ENCODE results near the gene FMR1.

The FMR1 gene

DNA sequence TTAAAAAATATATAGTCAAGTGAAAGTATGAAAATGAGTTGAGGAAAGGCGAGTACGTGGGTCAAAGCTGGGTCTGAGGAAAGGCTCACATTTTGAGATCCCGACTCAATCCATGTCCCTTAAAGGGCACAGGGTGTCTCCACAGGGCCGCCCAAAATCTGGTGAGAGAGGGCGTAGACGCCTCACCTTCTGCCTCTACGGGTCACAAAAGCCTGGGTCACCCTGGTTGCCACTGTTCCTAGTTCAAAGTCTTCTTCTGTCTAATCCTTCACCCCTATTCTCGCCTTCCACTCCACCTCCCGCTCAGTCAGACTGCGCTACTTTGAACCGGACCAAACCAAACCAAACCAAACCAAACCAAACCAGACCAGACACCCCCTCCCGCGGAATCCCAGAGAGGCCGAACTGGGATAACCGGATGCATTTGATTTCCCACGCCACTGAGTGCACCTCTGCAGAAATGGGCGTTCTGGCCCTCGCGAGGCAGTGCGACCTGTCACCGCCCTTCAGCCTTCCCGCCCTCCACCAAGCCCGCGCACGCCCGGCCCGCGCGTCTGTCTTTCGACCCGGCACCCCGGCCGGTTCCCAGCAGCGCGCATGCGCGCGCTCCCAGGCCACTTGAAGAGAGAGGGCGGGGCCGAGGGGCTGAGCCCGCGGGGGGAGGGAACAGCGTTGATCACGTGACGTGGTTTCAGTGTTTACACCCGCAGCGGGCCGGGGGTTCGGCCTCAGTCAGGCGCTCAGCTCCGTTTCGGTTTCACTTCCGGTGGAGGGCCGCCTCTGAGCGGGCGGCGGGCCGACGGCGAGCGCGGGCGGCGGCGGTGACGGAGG is at the start of gene FMR1:
TSS of gene FMR1 (plus strand) at position 728 of the 831 bp plus-strand sequence. CDS start 261 bp downstream, outside the sequence.
- no peak for DNase-seq (ENCODE audit: low read depth, low spot score)

DNA sequence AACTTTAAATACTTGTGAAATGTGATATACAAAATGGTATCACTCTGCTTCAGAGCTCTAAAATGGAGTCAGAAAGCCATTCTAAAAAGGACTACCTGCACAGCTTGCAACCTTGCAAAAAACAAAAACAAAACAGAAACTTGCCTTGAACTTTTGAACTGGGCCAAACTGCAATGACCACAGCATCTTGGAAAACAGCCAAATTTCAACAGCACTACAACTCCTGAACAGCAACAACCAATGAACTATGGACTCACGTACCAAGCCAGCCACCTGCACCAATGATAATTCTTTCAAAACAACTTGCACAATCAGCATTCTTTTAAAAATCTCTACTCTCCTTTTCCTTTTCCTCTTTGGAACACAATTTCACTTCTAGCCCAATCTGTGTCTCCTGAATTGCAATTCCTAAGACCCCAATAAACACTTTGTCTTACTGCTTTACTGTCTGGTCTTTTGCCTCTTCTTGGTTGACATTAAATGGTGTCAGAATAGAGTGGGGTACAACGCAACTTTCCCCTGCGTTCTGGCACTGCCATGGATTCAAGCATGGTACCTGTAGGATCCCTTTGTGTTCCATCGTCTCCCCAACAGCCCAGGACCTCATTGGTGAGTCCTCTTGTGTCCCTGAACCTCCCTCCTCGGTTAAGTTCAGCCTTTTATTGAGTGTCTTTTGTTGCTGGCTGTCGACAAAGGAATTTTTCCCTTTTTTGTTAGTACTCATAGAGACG is 35.7 kb upstream of the FMR1 start:
- no peak for DNase-seq (ENCODE audit: low read depth, low spot score)

DNA sequence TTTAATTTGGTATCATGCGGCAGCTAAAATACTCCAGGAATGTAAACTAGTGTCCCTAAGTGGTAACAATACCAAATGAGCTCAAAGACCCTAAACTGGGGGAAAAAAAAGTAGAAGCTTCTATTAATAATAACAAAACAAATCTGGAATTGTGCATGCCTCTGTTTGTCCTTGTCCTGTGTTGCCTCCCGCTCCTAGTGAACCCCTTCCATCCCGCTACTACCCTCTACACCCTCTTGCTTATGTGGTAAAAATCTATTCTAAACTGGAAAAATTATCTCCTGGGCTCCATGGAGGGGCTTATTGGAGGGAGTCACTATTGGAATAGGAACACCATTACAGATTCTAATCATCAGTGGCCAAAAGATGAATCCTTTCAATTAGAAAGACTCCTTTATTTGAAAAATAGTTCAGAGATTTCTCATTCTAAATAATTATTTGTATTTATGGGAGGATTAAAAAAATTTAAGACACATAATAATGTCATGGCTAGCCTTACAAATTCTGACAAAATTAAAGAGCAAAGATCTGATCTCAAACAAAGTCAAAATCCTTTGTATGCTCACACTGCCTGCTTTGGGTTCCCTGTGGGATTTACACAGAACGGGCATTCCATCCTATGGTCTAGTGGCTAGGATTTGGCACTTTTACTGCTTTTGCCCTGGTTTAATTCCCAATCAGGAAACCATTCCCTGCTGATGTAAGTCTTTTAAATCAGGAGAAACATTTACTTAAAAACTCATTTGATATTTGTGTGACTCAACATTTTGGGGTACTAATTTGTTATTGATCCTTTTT is 34.7 kb upstream of the FMR1 start:
- no peak for DNase-seq (ENCODE audit: low read depth, low spot score)

GRCh38 chrX:147877726-147878125 is 34.0 kb upstream of the FMR1 start:
- no peak for DNase-seq (ENCODE audit: low read depth, low spot score)

DNA sequence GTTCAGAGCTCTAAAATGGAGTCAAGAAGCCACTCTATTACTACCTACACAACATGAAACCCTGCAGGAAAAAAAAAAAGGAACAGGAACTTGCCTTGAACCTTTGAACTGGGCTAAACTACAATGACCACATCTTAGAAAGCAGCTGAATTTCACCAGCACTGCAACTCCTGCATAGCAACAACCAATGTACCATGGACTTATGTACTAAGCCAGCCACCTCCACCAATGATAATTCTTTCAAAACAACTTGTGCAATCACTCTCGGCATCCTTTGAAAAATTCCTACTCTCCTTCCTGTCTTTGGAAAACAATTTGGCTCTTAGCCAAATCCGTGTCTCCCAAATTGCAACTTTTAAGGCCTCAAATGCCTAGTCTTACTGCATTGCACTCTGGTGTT is 26.8 kb upstream of the FMR1 start:
- no peak for DNase-seq (ENCODE audit: low read depth, low spot score)

DNA sequence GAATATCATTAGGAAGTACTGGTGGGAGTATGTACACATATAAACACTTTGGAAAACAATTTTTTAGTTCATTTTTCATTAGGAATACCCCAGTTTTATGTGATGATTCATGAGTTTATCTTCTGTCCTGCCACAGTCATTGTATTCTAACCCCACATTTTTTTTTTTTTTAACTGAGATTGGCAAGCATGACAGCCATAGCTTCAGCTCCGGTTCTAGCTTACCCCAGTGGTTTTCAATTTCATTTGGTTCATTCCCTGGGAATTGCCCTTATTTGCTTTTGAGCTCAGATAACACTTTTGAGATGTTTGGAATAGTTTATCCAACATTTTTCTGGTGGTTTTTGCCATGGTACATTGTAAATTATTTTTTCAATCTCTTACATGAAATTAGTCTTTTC is 21.0 kb upstream of the FMR1 start:
- no peak for DNase-seq (ENCODE audit: low read depth, low spot score)

GRCh38 chrX:147891896-147892295 is 19.8 kb upstream of the FMR1 start:
- DNase-seq (ENCODE audit: low read depth, low spot score), result no peak

GRCh38 chrX:147893741-147894140 is 18.0 kb upstream of the FMR1 start:
- no peak for DNase-seq (ENCODE audit: low read depth, low spot score)

- DNase-seq (ENCODE audit: low read depth, low spot score), result no peak
Measured at GRCh38 chrX:147894366-147894963, 17.3 kb upstream of the FMR1 start.

GRCh38 chrX:147897117-147897516 is 14.6 kb upstream of the FMR1 start:
- DNase-seq (ENCODE audit: low read depth, low spot score), result no peak

- DNase-seq (ENCODE audit: low read depth, low spot score), result no peak
Measured at GRCh38 chrX:147898951-147899350, 12.8 kb upstream of the FMR1 start.

GRCh38 chrX:147899379-147900114 is 12.2 kb upstream of the FMR1 start:
- no peak for DNase-seq (ENCODE audit: low read depth, low spot score)

GRCh38 chrX:147900349-147900748 is 11.4 kb upstream of the FMR1 start:
- no peak for DNase-seq (ENCODE audit: low read depth, low spot score)

GRCh38 chrX:147901461-147902126 is 10.1 kb upstream of the FMR1 start:
- no peak for DNase-seq (ENCODE audit: low read depth, low spot score)

GRCh38 chrX:147902270-147902669 is 9.4 kb upstream of the FMR1 start:
- no peak for DNase-seq (ENCODE audit: low read depth, low spot score)

DNA sequence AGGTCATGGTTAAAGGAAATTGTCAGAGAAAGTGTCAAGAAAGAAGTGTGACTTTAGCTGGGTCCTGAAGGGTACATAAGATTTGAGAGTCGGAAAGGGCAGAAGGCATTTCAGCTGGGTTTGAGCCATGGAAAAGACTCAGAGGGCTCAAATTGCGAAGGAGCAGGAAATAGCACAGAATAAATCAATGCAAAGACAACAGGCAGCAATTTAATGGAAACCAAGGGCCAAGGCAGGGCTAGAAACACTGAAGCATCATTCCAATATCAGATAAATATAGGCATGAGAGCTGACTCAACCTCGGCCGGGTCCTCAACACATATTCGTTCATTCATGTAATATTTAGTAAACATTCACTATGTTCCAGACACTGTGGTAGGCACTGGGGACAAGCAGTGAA is 3.6 kb upstream of the FMR1 start:
- no peak for DNase-seq (ENCODE audit: low read depth, low spot score)

GRCh38 chrX:147910607-147911006 is 1.1 kb upstream of the FMR1 start:
- no peak for DNase-seq (ENCODE audit: low read depth, low spot score)

DNA sequence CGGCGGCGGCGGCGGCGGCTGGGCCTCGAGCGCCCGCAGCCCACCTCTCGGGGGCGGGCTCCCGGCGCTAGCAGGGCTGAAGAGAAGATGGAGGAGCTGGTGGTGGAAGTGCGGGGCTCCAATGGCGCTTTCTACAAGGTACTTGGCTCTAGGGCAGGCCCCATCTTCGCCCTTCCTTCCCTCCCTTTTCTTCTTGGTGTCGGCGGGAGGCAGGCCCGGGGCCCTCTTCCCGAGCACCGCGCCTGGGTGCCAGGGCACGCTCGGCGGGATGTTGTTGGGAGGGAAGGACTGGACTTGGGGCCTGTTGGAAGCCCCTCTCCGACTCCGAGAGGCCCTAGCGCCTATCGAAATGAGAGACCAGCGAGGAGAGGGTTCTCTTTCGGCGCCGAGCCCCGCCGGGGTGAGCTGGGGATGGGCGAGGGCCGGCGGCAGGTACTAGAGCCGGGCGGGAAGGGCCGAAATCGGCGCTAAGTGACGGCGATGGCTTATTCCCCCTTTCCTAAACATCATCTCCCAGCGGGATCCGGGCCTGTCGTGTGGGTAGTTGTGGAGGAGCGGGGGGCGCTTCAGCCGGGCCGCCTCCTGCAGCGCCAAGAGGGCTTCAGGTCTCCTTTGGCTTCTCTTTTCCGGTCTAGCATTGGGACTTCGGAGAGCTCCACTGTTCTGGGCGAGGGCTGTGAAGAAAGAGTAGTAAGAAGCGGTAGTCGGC is 528 bp downstream of the FMR1 start:
- DNase-seq (ENCODE audit: low read depth, low spot score), result no peak

DNA sequence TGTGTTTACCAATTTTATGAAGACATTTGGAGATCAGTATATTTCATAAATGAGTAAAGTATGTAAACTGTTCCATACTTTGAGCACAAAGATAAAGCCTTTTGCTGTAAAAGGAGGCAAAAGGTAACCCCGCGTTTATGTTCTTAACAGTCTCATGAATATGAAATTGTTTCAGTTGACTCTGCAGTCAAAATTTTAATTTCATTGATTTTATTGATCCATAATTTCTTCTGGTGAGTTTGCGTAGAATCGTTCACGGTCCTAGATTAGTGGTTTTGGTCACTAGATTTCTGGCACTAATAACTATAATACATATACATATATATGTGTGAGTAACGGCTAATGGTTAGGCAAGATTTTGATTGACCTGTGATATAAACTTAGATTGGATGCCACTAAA is 1.9 kb downstream of the FMR1 start:
- no peak for DNase-seq (ENCODE audit: low read depth, low spot score)

- no peak for DNase-seq (ENCODE audit: low read depth, low spot score)
Measured at GRCh38 chrX:147914591-147914990, 2.9 kb downstream of the FMR1 start.
